Astrocyte (in vitro differentiated cells and primary cell): Measurements from ENCODE around the gene MON2. TPM values are rescaled to one million over a fixed set of nuclear protein-coding genes. Genes with fewer than 3 reads are reported as not detected.

Source experiments
- DNase-seq: peaks from one replicate; pipeline ENCODE4 v3.0.0-alpha.2; 2010; ENCODE audit warnings: low read depth
- FAIRE-seq: peaks from 2 replicates; lab custom pipeline; 2011; peaks lifted over from hg19 to GRCh38; lab: Jason Lieb, UNC
- H2AFZ ChIP-seq: 2 replicates; pipeline ENCODE4 v1.6.0; 2012; ENCODE audit warnings: low read depth, low read length, inconsistent platforms
- H3K27ac ChIP-seq: 2 replicates; pipeline ENCODE4 v1.5.1; 2011; ENCODE audit warnings: low read depth, low read length, inconsistent platforms
- H3K27me3 ChIP-seq: 2 replicates; pipeline ENCODE4 v1.6.0; 2011; ENCODE audit warnings: low read length, inconsistent platforms; ENCODE audit not compliant: insufficient read depth
- H3K36me3 ChIP-seq: 2 replicates; pipeline ENCODE4 v1.5.1; 2011; ENCODE audit warnings: low read length, inconsistent platforms; ENCODE audit not compliant: insufficient read depth
- H3K4me1 ChIP-seq: 2 replicates; pipeline ENCODE4 v1.5.1; 2011; ENCODE audit warnings: low read length, inconsistent platforms; ENCODE audit not compliant: insufficient read depth
- H3K4me2 ChIP-seq: 2 replicates; pipeline ENCODE4 v1.6.0; 2012; ENCODE audit warnings: low read length, inconsistent platforms
- H3K4me3 ChIP-seq: 2 replicates; pipeline ENCODE4 v1.5.1; 2011; ENCODE audit warnings: low read depth, mild to moderate bottlenecking, low read length, inconsistent platforms; ENCODE audit not compliant: insufficient read depth
- H3K79me2 ChIP-seq: 2 replicates; pipeline ENCODE4 v1.6.0; 2012; ENCODE audit warnings: mild to moderate bottlenecking, low read length, inconsistent platforms; ENCODE audit not compliant: insufficient read depth
- H3K9ac ChIP-seq: 2 replicates; pipeline ENCODE4 v1.6.0; 2012; ENCODE audit warnings: mild to moderate bottlenecking, low read length, inconsistent platforms
- H3K9me3 ChIP-seq: 2 replicates; pipeline ENCODE4 v1.5.1; 2012; ENCODE audit warnings: low read depth, mild to moderate bottlenecking, low read length, inconsistent platforms; ENCODE audit not compliant: insufficient read depth
- H4K20me1 ChIP-seq: 2 replicates; pipeline ENCODE4 v1.6.0; 2012; ENCODE audit warnings: low read length, inconsistent platforms; ENCODE audit not compliant: insufficient read depth
- H3K27ac Mint-ChIP-seq: one replicate; pipeline ENCODE4 v1.8.0; 2021; ENCODE audit warnings: mild to moderate bottlenecking, mixed read lengths; ENCODE audit not compliant: unreplicated experiment
- H3K27me3 Mint-ChIP-seq: one replicate; pipeline ENCODE4 v1.8.0; 2021; ENCODE audit warnings: low read depth, mixed read lengths; ENCODE audit not compliant: unreplicated experiment
- H3K36me3 Mint-ChIP-seq: one replicate; pipeline ENCODE4 v1.8.0; 2021; ENCODE audit warnings: low read depth, mixed read lengths; ENCODE audit not compliant: unreplicated experiment
- H3K4me1 Mint-ChIP-seq: one replicate; pipeline ENCODE4 v1.8.0; 2021; ENCODE audit warnings: low read depth, mixed read lengths; ENCODE audit not compliant: unreplicated experiment
- H3K4me3 Mint-ChIP-seq: one replicate; pipeline ENCODE4 v1.8.0; 2021; ENCODE audit warnings: mild to moderate bottlenecking, moderate library complexity, mixed read lengths; ENCODE audit not compliant: unreplicated experiment
- H3K9me3 Mint-ChIP-seq: one replicate; pipeline ENCODE4 v1.8.0; 2021; ENCODE audit warnings: mild to moderate bottlenecking, mixed read lengths; ENCODE audit not compliant: unreplicated experiment
- CTCF ChIP-seq: IDR thresholded peaks from 2 replicates; pipeline ENCODE4 v1.5.1; 2011; ENCODE audit warnings: low read depth, mild to moderate bottlenecking, inconsistent platforms, low read length, moderate library complexity; ENCODE audit not compliant: insufficient read depth
- EZH2 ChIP-seq: IDR thresholded peaks from 2 replicates; pipeline ENCODE4 v1.6.1; 2012; ENCODE audit warnings: mild to moderate bottlenecking, low read length, inconsistent platforms; ENCODE audit not compliant: insufficient read depth
- total RNA-seq: library from RNA; stranded (reverse); gene quantifications from 2 replicates; pipeline ENCODE4 v1.2.1, GENCODE V29; 2021

MON2 gene
- total RNA-seq, 1 donor from 2014 or later = 39.7 TPM

DNA sequence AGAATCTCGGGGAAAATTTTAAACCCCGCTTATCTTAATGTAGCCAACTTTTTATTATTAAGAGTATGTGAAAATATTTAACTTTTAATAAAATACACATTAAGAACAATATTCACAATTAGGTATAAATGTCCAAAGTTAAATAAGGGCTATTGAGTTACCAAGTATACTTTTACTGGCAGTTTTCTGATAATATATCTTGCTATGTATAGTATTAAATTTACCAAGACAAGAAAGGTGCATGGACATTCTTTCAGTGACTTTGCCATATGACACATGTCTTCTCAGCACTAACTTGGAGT, 115.4 kb downstream of the MON2 start:
- Histone ChIP-seq H2AFZ (no peak overlapping the region), H3K79me2 (no peaks in the 10 kb centered on the region), H3K27ac (no peak overlapping the region), H3K36me3 (peaks cover 5% of the 10 kb centered on the region), H3K4me1 (no peaks in the 10 kb centered on the region), H4K20me1 (no peaks in the 10 kb centered on the region), H3K4me3 (no peak overlapping the region), H3K27me3 (no peaks in the 10 kb centered on the region), H3K9me3 (no peaks in the 10 kb centered on the region), H3K4me2 (no peak overlapping the region), H3K9ac (no peak overlapping the region)
- Mint-ChIP-seq H3K9me3 (no peaks in the 10 kb centered on the region), H3K4me1 (peaks cover 2% of the 10 kb centered on the region), H3K27me3 (no peaks in the 10 kb centered on the region), H3K4me3 (no peak overlapping the region), H3K36me3 (peaks cover 7% of the 10 kb centered on the region), H3K27ac (no peak overlapping the region)
- TF ChIP-seq EZH2 = no peak
- no peak for TF ChIP-seq CTCF
- no peak for FAIRE-seq
- DNase-seq = no peak

DNA sequence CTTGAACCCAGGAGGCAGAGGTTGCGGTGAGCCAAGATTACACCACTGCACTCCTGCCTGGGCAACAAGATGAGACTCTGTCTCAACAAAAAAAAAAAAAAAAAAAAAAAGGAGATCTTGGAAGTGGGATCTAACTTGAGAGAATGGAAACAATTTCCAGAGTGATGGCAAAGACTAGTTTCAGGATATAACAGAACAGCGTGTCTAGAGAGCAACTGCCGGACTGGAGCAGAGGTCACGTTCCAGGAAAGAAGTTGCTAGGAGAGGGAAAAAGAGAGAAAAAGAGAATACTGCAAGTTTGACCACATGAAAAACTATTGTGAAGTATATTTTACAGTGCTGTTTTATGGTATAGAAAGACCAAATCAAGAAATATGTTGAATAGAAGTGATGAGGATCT, 118.0 kb downstream of the MON2 start:
- H3K4me3 Mint-ChIP-seq = peak overlapping the region; percentile 3
- H4K20me1 ChIP-seq = no peaks in the 10 kb centered on the region
- H3K9me3 Mint-ChIP-seq = no peaks in the 10 kb centered on the region
- TF ChIP-seq CTCF (no peak), EZH2 (no peak)
- peaks cover 7% of the 10 kb centered on the region for H3K36me3 Mint-ChIP-seq
- no peak overlapping the region for H3K27ac ChIP-seq
- H3K9ac ChIP-seq = no peak overlapping the region
- H3K27ac Mint-ChIP-seq = no peak overlapping the region
- no peaks in the 10 kb centered on the region for H3K27me3 Mint-ChIP-seq
- peaks cover 2% of the 10 kb centered on the region for H3K36me3 ChIP-seq
- FAIRE-seq (no peak), DNase-seq (no peak)
- peaks cover 7% of the 10 kb centered on the region for H3K4me1 ChIP-seq
- no peak overlapping the region for H2AFZ ChIP-seq
- peaks cover 7% of the 10 kb centered on the region for H3K4me1 Mint-ChIP-seq
- no peak overlapping the region for H3K4me2 ChIP-seq
- H3K9me3 ChIP-seq = no peaks in the 10 kb centered on the region
- no peaks in the 10 kb centered on the region for H3K79me2 ChIP-seq
- H3K27me3 ChIP-seq = no peaks in the 10 kb centered on the region
- H3K4me3 ChIP-seq = no peak overlapping the region

DNA sequence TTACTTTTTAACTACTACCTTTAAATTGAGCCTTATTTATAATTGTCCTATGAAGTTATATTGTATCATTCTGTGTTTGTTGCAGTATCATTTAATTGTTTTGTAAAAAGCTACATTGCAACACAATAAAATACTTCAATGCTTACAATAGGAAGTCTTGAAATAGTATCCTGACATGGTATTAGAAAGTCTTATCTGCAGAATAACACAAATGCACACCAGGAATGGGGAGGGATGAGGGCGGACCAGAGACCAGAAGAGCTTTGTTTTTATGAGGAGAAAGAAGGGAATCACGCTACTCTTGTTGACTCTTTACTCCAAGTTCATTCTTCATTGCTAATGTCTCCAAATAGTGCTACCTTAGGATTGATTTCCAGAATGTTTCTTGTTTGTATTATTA, 120.2 kb downstream of the MON2 start:
- H3K27ac ChIP-seq = no peak overlapping the region
- no peak overlapping the region for H3K27ac Mint-ChIP-seq
- no peaks in the 10 kb centered on the region for H3K79me2 ChIP-seq
- no peak overlapping the region for H3K4me3 Mint-ChIP-seq
- DNase-seq (no peak), FAIRE-seq (no peak)
- no peaks in the 10 kb centered on the region for H4K20me1 ChIP-seq
- H3K4me1 Mint-ChIP-seq = peaks cover 7% of the 10 kb centered on the region
- no peak for TF ChIP-seq EZH2
- no peak for TF ChIP-seq CTCF
- peaks cover 7% of the 10 kb centered on the region for H3K4me1 ChIP-seq
- H2AFZ ChIP-seq = no peak overlapping the region
- H3K36me3 Mint-ChIP-seq = peaks cover 7% of the 10 kb centered on the region
- no peak overlapping the region for H3K9ac ChIP-seq
- H3K9me3 ChIP-seq = no peaks in the 10 kb centered on the region
- H3K27me3 ChIP-seq = no peaks in the 10 kb centered on the region
- no peak overlapping the region for H3K4me2 ChIP-seq
- H3K36me3 ChIP-seq = peaks cover 2% of the 10 kb centered on the region
- H3K27me3 Mint-ChIP-seq = no peaks in the 10 kb centered on the region
- no peaks in the 10 kb centered on the region for H3K9me3 Mint-ChIP-seq
- H3K4me3 ChIP-seq = no peak overlapping the region
